ENCODE results near the gene MESD.

DNA sequence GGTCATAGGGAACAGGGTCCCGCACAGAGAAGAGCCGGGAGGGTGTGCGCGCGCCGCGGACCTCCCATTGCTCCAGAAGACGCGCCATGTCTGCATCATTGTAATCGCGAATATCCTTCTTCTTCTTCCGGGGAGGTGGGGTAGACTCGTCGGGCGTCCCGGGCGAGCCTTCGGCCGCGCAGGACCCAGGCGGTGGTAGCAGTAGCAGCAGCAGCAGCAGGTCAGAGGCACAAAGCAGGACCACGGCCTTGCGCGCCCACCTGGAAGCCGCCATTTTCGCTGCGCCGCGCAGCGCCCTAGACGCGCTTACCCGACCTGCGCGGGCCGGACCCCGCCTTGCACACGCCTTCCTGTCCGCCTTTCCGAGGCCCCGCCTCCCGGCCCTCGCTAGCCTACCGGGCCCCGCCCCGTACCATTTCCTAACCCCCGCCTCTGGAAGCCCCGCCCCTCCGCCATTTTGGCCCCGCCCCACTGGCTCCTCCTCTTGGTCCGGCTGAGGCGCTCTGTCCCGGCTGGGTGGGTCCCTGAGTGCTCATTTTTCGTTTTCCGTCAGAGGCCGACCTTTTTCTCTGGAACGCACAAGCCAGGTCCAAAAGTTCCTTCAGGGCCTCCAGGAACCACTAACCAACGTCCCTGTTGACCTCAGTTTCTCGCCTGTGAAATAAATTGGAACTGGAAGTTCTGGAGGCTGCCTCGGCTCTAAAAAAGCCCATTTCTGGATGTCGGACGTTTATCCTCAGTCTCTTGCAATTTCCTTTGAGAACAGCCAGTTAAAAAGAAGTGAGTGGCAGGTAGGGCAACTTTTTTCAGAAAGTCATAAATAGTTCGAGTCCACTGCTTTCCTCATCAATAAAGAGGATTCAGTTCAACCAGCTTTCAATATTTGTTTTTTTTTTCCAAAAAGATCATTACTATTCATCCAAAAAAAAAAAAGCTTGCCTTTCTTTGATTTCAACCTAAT is at the start of gene MESD:
- TF ChIP-seq EZH2 (IDR thresholded peaks at IDR 0.05; ENCODE audit: low read depth): no peak
- TF ChIP-seq, protein P1, sequence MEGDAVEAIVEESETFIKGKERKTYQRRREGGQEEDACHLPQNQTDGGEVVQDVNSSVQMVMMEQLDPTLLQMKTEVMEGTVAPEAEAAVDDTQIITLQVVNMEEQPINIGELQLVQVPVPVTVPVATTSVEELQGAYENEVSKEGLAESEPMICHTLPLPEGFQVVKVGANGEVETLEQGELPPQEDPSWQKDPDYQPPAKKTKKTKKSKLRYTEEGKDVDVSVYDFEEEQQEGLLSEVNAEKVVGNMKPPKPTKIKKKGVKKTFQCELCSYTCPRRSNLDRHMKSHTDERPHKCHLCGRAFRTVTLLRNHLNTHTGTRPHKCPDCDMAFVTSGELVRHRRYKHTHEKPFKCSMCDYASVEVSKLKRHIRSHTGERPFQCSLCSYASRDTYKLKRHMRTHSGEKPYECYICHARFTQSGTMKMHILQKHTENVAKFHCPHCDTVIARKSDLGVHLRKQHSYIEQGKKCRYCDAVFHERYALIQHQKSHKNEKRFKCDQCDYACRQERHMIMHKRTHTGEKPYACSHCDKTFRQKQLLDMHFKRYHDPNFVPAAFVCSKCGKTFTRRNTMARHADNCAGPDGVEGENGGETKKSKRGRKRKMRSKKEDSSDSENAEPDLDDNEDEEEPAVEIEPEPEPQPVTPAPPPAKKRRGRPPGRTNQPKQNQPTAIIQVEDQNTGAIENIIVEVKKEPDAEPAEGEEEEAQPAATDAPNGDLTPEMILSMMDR (conservative IDR thresholded peaks at IDR 0.05): no peak

Data from PC-9 (cell line).